AG08395 (cell line): ENCODE measurements around the gene RASAL1.

ENCODE experiments used
- DNase-seq: peaks from one replicate; pipeline ENCODE4 v3.0.0; 2012; ENCODE audit warnings: mixed read lengths, low spot score

Gene RASAL1

DNA sequence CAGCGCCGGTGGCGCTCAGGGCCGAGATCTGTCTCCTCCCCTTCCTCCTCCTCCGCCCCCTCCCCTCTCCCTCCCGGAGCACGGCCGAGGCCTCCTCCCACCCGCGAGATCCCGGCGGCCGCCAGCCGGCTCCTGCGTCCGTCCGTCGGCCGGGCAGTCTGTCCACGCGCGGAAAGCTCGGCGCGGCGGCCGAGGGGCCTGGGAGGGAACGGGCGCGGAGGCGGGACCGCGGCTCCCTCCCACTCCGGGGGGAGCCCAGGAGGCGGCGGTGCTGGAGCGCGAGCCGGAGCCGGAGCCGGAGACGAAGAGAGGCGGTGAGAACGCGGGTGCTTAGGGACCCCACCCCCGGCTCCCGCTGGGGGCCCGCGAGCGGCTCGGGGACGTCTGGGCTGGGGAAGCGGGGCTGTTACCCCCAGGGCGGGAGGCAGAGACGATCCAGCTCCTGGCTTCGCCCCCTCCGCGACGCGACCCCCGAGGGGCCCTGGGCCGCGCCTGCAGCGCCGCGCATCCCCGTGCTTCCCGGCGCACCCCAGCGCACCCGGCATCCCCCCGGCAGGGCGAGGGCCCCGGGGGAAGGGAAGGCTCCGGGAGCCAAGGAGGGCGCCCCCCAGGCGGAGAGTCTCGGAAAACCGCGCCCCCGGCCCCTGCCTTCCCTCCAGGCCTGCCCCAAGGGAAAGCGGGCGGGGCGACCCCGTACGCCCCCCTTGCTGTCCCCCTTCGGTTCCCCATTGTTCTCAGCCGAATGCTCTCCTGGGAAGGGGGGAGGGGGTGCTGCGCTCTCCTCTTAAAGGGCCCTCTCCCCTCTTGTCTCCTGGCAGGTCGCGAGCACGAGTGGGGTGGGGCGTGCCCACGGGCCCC, 78.7 kb downstream of the RASAL1 start, which contains the start of gene DTX1:
Gene DTX1, plus strand, starts transcription at position 100 of the 858 bp plus-strand sequence. CDS start 1,463 bp downstream, outside the sequence.
- DNase-seq: no peak

DNA sequence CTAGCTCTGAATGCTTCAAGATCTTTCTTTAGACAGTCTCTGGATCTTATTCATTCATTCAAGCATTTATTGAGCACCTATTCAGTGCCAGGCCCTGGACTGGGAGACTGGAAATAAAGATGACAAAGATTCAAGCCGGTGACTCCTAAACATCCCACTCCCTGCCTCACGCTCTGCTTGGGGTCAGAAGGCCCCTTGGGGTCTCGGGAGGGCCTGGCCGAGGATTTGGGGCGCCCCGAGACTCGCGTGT, 79.3 kb downstream of the RASAL1 start:
- DNase-seq: no peak

DNA sequence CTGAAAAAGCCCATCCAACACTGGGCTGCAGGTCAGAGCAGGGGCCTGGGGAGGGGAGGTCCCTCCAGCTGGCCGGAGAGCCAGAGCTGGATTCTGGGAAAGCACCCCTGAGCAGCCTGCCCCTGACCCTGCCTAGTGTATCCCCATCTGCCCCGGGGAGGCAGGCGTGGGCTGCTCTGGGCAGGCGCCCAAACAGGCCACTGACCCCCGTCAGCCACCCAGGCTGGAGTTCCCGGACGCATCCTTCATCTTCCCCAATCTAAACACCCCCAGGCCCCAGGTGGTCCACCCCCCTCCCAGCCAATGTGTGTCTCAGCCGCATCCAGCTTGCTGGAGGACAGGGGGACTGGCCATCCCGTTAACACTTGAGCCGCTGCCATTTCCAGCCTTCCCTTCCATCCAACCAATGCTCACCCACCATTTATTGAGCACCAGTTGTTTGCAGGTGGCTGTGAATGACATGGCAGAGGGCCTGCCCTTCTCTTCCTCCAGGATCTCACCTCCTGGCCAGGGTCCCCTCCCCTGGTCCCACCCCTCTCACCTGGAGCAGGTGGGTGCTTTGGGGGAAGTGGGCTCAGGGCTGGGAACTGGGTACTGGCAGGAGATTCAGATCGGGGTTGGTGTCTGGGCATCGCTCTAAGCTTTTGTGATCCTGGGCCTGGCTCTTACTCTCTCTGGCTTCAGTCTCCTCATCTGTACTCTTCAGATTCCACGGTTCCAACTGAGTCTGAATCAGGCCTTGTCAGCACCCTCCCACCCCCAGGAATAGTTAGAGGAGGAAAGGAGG, 79.8 kb downstream of the RASAL1 start:
- DNase-seq: no peak

DNA sequence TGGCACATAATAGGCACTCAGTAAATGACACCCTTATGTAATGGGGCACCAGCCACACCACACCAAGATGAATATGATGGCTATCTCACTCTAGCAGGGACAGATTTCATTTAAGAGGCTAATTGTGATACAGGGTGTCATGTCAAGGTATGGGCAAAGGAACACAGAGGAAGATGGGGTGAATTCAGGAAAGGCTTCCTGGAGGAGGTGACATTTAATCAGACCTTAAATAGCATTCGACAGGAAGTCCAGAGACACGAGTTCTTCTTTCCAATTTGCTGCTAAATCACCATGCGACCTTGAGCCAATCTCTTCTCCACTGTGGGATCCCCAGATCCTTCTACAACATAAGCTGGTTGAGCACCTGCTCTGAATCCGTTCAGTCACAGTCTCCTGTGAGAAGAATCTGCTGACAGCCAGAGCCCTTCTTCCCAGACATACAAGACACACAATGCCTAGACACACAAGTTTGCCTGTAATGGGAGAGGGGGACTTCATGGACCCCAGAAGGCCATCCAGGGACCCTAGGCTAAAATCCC, 80.5 kb downstream of the RASAL1 start:
- no peak for DNase-seq

DNA sequence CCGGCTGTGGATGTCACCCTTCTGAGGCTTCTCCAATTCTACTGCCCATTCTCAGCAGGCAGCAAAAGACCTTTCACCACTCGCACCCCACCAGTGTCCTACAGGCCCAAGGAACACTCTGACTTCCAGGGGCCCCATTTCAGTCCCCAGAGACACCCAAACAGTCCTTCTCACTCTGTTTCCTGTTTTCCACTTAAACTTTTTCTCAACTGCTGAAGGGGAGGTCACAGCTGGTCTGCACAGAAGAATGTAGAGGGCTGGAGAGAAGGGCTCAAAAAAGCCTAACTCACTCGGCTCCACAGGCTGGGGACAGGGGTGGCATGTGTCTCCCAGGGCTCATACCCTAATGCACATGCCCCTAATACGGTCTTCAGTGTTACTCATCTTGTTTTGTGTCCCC, 83.2 kb downstream of the RASAL1 start:
- no peak for DNase-seq

DNA sequence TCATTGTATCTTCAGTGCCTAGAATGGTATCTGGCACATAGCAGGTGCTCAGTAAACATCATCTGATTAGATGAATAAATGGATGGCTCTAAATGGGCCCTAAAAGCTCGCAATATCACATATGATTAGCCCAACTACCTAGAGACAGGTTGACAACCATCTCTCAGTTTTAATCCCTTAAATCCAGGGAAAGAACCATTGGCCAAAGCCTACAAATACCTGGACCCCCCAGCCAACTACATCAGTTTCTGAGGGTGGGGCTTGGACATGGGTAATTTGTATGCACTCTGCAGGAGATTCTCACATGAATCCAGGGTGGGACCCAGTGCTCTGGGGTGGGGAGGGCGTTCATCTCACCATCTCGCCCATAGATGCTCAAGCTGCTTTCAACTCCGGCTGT, 83.8 kb downstream of the RASAL1 start:
- no peak for DNase-seq

DNA sequence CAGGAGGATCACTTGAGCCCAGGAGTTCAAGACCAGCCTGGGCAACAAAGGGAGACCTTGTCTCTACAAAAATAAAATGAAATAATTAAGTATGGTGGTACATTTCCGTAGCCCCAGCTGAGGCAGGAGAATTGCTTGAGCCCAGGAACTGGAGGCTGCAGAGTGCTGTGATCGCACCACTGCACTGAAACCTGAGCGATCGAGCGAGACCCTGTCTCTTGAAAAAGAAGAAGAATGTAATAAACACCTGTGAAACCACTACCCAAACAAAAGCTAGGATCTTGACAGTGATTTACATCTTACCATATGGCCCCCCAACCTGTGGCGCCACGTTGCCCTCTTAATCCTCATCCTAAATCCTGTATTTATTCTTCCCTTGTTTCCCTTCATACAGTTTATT, 84.8 kb downstream of the RASAL1 start:
- DNase-seq: no peak

DNA sequence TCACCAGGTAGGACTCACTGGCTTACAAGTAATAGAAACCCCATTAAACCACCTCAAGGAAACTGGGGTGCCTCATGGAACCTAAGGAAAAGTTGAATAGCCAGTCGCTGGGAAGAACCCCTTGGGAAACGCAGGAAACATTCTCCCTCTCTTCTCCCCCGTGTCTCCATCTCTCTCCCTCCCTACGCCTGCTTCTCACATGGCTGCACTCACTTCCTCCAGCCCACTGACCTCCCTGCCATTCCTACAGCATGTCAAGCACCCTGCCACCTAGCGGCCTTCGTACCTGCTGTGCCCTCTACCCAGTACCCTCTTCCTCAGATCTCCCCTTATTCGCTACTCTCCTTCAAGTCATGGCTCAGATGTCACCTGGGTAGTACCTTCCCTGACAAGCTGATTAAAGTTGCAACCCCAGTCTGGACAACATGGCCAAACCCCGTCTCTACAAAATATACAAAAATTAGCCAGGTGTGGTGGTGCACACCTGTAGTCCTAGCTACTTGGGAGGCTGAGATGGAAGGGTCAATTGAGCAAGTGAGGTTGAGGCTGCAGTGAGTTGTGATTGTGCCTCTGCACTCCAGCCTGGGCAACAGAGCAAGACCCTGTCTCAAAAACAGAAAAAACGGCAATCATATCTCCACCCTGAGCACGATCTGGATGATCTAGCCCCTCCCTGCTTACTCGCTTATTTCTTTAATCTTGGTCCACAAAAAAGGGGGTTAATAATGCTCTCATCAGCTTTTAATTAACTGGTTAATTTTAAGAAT, 85.4 kb downstream of the RASAL1 start:
- no peak for DNase-seq
